ENCODE measurements around the gene FHOD1. TPM values are rescaled to one million over a fixed set of nuclear protein-coding genes. Genes with fewer than 3 reads are reported as not detected.

The FHOD1 gene
- total and polyA plus RNA-seq, 2 of the 13 experiments (the other 11 are each of a cell fraction or from before 2014, with no cell fraction given), result 20.0 to 20.8 TPM

DNA sequence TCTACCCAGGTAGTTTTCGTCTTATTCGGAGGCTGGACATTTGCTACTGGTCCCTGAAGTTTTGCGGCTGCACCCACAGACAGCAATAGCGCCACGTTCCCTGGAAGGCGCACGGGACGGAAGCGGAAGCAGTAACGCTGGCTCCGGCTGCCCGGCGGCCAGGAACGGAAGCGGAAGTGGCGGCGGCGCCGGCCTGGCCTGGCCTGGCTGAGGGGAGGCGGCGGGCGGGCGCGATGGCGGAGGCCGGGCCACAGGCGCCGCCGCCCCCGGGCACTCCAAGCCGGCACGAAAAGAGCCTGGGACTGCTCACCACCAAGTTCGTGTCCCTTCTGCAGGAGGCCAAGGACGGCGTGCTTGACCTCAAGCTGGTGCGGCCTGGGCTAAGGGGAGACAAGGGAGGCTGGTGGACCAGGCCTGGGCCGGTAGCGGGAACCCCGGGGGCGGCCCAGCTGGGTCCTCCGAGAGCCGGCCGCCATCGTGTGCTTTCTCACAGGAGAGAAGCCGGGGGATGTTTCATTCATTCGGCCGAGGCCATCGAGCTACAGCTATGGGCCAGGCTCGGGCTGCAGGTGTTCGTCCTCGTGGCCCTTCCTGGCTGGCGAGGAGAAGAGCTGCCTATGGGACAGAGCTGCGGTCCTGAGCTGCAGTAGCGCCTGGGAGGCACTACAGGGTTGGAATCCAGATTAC lies 55.1 kb downstream of the FHOD1 start, which contains the start of gene E2F4 (continued):
- TF ChIP-seq HOXD1 (CRISPR knock-in tag; IDR thresholded peaks at IDR 0.05), result peak; percentile 78
- 0 out of 2 replicates have a peak, but pooled peaks have one; percentile 45 for TF ChIP-seq ZNF124 (CRISPR knock-in tag; IDR thresholded peaks at IDR 0.05)
- TF ChIP-seq ZNF841 (CRISPR knock-in tag; IDR thresholded peaks at IDR 0.05; ENCODE audit: borderline replicate concordance), result peak; percentile 81
- TF ChIP-seq, protein P1, sequence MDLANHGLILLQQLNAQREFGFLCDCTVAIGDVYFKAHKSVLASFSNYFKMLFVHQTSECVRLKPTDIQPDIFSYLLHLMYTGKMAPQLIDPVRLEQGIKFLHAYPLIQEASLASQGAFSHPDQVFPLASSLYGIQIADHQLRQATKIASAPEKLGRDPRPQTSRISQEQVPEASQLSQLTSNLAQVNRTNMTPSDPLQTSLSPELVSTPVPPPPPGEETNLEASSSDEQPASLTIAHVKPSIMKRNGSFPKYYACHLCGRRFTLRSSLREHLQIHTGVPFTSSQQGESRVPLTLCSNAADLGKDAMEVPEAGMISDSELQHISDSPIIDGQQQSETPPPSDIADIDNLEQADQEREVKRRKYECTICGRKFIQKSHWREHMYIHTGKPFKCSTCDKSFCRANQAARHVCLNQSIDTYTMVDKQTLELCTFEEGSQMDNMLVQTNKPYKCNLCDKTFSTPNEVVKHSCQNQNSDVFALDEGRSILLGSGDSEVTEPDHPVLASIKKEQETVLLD (CRISPR knock-in tag; IDR thresholded peaks at IDR 0.05; ENCODE audit: low read depth), result peak; percentile 91
- TF ChIP-seq ZNF446 (CRISPR knock-in tag; IDR thresholded peaks at IDR 0.05), result peak; percentile 86
- TF ChIP-seq, protein P2, sequence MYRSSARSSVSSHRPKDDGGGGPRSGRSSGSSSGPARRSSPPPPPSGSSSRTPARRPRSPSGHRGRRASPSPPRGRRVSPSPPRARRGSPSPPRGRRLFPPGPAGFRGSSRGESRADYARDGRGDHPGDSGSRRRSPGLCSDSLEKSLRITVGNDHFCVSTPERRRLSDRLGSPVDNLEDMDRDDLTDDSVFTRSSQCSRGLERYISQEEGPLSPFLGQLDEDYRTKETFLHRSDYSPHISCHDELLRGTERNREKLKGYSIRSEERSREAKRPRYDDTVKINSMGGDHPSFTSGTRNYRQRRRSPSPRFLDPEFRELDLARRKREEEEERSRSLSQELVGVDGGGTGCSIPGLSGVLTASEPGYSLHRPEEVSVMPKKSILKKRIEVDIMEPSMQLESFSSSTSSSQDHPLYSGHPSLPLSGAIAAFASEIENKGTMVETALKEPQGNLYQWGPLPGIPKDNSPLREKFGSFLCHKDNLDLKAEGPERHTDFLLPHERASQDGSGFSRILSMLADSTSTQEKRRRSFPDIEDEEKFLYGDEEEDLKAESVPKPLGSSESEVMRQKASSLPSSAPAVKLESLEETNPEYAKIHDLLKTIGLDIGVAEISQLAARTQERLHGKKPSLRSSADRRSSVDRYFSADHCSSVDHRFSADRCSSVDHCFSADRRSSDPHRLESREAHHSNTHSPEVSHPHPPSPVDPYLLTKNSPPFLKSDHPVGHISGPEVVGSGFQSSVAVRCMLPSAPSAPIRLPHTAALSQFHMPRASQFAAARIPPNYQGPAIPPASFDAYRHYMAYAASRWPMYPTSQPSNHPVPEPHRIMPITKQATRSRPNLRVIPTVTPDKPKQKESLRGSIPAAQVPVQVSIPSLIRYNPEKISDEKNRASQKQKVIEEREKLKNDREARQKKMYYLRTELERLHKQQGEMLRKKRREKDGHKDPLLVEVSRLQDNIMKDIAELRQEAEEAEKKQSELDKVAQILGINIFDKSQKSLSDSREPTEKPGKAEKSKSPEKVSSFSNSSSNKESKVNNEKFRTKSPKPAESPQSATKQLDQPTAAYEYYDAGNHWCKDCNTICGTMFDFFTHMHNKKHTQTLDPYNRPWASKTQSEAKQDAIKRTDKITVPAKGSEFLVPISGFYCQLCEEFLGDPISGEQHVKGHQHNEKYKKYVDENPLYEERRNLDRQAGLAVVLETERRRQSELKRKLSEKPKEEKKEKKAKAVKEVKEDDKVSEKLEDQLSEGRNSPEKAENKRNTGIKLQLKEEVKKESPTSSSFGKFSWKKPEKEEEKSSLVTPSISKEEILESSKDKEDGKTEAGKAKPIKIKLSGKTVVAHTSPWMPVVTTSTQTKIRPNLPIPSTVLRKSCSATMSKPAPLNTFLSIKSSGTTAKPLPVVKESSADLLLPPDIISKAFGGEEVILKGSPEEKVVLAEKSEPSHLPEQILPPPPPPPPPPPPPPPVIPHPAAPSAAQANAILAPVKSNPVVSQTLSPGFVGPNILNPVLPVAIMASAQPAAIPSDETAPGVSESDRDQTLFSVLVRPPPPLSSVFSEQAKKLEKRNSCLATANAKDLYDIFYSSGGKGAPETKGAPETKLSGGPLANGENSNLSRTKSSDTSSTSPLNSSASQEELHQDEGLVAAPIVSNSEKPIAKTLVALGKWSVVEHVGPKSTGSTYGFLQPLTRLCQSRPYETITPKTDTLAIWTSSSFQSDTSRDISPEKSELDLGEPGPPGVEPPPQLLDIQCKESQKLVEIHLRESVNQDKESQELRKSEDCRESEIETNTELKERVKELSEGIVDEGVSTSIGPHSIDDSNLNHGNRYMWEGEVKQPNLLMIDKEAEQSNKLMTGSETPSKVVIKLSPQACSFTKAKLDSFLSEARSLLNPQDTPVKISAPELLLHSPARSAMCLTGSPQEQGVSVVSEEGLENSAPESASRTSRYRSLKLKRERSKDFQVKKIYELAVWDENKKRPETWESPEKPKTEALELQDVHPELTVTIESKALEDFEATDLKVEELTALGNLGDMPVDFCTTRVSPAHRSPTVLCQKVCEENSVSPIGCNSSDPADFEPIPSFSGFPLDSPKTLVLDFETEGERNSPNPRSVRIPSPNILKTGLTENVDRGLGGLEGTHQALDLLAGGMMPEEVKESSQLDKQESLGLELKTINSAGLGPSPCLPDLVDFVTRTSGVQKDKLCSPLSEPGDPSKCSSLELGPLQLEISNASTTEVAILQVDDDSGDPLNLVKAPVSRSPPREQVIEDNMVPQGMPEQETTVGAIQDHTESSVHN (CRISPR knock-in tag; IDR thresholded peaks at IDR 0.05), result no peak
- peak; percentile 56; the same call in 1 of the 2 replicates for TF ChIP-seq MED13 (CRISPR knock-in tag; IDR thresholded peaks at IDR 0.05)
- TF ChIP-seq ZNF652 (CRISPR knock-in tag; IDR thresholded peaks at IDR 0.05; ENCODE audit: borderline replicate concordance, low read depth), result 0 out of 2 replicates have a peak, but pooled peaks have one; percentile 41
- TF ChIP-seq, protein P3, sequence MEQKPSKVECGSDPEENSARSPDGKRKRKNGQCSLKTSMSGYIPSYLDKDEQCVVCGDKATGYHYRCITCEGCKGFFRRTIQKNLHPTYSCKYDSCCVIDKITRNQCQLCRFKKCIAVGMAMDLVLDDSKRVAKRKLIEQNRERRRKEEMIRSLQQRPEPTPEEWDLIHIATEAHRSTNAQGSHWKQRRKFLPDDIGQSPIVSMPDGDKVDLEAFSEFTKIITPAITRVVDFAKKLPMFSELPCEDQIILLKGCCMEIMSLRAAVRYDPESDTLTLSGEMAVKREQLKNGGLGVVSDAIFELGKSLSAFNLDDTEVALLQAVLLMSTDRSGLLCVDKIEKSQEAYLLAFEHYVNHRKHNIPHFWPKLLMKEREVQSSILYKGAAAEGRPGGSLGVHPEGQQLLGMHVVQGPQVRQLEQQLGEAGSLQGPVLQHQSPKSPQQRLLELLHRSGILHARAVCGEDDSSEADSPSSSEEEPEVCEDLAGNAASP (CRISPR knock-in tag; IDR thresholded peaks at IDR 0.05; ENCODE audit: borderline replicate concordance), result peak; percentile 51; the same call in 1 of the 2 replicates
- 0 out of 2 replicates have a peak, but pooled peaks have one; percentile 14 for TF ChIP-seq GATA4 (IDR thresholded peaks at IDR 0.05; ENCODE audit: borderline replicate concordance, low read depth)
- peak; percentile 82 for TF ChIP-seq HOXA5 (CRISPR knock-in tag; IDR thresholded peaks at IDR 0.05)
- TF ChIP-seq, protein P4, sequence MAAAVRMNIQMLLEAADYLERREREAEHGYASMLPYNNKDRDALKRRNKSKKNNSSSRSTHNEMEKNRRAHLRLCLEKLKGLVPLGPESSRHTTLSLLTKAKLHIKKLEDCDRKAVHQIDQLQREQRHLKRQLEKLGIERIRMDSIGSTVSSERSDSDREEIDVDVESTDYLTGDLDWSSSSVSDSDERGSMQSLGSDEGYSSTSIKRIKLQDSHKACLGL (CRISPR knock-in tag; IDR thresholded peaks at IDR 0.05), result peak; percentile 79; the same call in 1 of the 2 replicates
- 0 out of 2 replicates have a peak, but pooled peaks have one; percentile 45 for TF ChIP-seq KDM3A (CRISPR knock-in tag; IDR thresholded peaks at IDR 0.05; ENCODE audit: low read depth)
